ENCODE results near the gene ASB8. TPM values are rescaled to one million over a fixed set of nuclear protein-coding genes. Genes with fewer than 3 reads are reported as not detected.
A peak's percentile ranks its signal among the peaks of the same experiment; 100 is the strongest.

The ASB8 gene
- total and polyA plus RNA-seq, 4 donors = 33.1 to 55.3 (median 46.0) TPM

GRCh38 chr12:48184549-48184922 lies 27.2 kb upstream of the ASB8 start:
- H3K36me3 ChIP-seq (ENCODE audit: control insufficient read depth, insufficient read depth, low read length) = no peaks in the 10 kb centered on the region
- under 1% methylated on average over 17 of the region's 20 CpGs for WGBS (ENCODE audit: insufficient coverage)
- no peaks in the 10 kb centered on the region for H3K9me3 ChIP-seq (ENCODE audit: control insufficient read depth, insufficient read depth, low read length)
- no peaks in the 10 kb centered on the region for H3K27me3 ChIP-seq (ENCODE audit: control insufficient read depth, insufficient read depth, low read length)
- DNase-seq (ENCODE audit: low read depth in 4 of 6, low spot score in 6 of 6) = no peak
- peaks cover 36% of the 10 kb centered on the region for H3K4me1 ChIP-seq (ENCODE audit: control insufficient read depth, insufficient read depth, low read length)
- peak overlapping the region; percentile 90 for H3K27ac ChIP-seq (ENCODE audit: low read depth, low read length)
- H3K4me3 ChIP-seq (ENCODE audit: low read depth, low read length) = peak overlapping the region; percentile 79

- 0% methylated on average over 54 of the region's 61 CpGs for WGBS (ENCODE audit: insufficient coverage)
- H3K27ac ChIP-seq (ENCODE audit: low read depth, low read length) = peak overlapping the region; percentile 90
- peak in 1 of 6 donors; percentile 64 for DNase-seq (ENCODE audit: low read depth in 4 of 6, low spot score in 6 of 6)
- H3K27me3 ChIP-seq (ENCODE audit: control insufficient read depth, insufficient read depth, low read length) = no peaks in the 10 kb centered on the region
- no peaks in the 10 kb centered on the region for H3K9me3 ChIP-seq (ENCODE audit: control insufficient read depth, insufficient read depth, low read length)
- H3K4me1 ChIP-seq (ENCODE audit: control insufficient read depth, insufficient read depth, low read length) = peaks cover 36% of the 10 kb centered on the region
- H3K4me3 ChIP-seq (ENCODE audit: low read depth, low read length) = peak overlapping the region; percentile 79
- H3K36me3 ChIP-seq (ENCODE audit: control insufficient read depth, insufficient read depth, low read length) = no peaks in the 10 kb centered on the region
These were observed 26.7 kb upstream of the ASB8 start for GRCh38 chr12:48183876-48184548.

- H3K4me1 ChIP-seq (ENCODE audit: control insufficient read depth, insufficient read depth, low read length) = peaks cover 36% of the 10 kb centered on the region
- DNase-seq (ENCODE audit: low read depth in 4 of 6, low spot score in 6 of 6) = peak; percentile 89 to 99 (median 92)
- no peaks in the 10 kb centered on the region for H3K27me3 ChIP-seq (ENCODE audit: control insufficient read depth, insufficient read depth, low read length)
- H3K27ac ChIP-seq (ENCODE audit: low read depth, low read length) = peak within 1 kb of the TSS; percentile 90
- H3K4me3 ChIP-seq (ENCODE audit: low read depth, low read length) = peak within 1 kb of the TSS; percentile 79
- no peaks in the 10 kb centered on the region for H3K9me3 ChIP-seq (ENCODE audit: control insufficient read depth, insufficient read depth, low read length)
- no peaks in the 10 kb centered on the region for H3K36me3 ChIP-seq (ENCODE audit: control insufficient read depth, insufficient read depth, low read length)
- under 1% methylated on average over 61 of the region's 61 CpGs for WGBS (ENCODE audit: insufficient coverage)
These were observed 26.0 kb upstream of the ASB8 start, which contains the start of gene CCDC184 for GRCh38 chr12:48183091-48183875. Gene CCDC184, plus strand, starts transcription at chr12:48183644. Its CDS starts 479 bp downstream, at chr12:48184123.

- H3K27ac ChIP-seq (ENCODE audit: low read depth, low read length) = peak overlapping the region; percentile 90
- H3K9me3 ChIP-seq (ENCODE audit: control insufficient read depth, insufficient read depth, low read length) = no peaks in the 10 kb centered on the region
- no peaks in the 10 kb centered on the region for H3K36me3 ChIP-seq (ENCODE audit: control insufficient read depth, insufficient read depth, low read length)
- WGBS (ENCODE audit: insufficient coverage) = 0% methylated on average over 2 of the region's 7 CpGs
- peaks cover 33% of the 10 kb centered on the region for H3K4me1 ChIP-seq (ENCODE audit: control insufficient read depth, insufficient read depth, low read length)
- H3K4me3 ChIP-seq (ENCODE audit: low read depth, low read length) = peak overlapping the region; percentile 79
- no peak for DNase-seq (ENCODE audit: low read depth in 4 of 6, low spot score in 6 of 6)
- H3K27me3 ChIP-seq (ENCODE audit: control insufficient read depth, insufficient read depth, low read length) = no peaks in the 10 kb centered on the region
These were observed 25.3 kb upstream of the ASB8 start for GRCh38 chr12:48182631-48183030.

- 93% methylated on average over 2 of the region's 2 CpGs for WGBS (ENCODE audit: insufficient coverage)
- H3K27me3 ChIP-seq (ENCODE audit: control insufficient read depth, insufficient read depth, low read length) = no peaks in the 10 kb centered on the region
These were observed 23.7 kb upstream of the ASB8 start for GRCh38 chr12:48180857-48181495.

GRCh38 chr12:48180424-48180823 lies 23.1 kb upstream of the ASB8 start:
- H3K27me3 ChIP-seq (ENCODE audit: control insufficient read depth, insufficient read depth, low read length) = no peaks in the 10 kb centered on the region
- 100% methylated on average over 1 of the region's 1 CpG for WGBS (ENCODE audit: insufficient coverage)

More at GRCh38 chr12:48180857-48181495, 23.7 kb upstream of the ASB8 start:
- Histone ChIP-seq H3K4me3 (ENCODE audit: low read depth, low read length) (no peak overlapping the region), H3K9me3 (ENCODE audit: control insufficient read depth, insufficient read depth, low read length) (no peaks in the 10 kb centered on the region), H3K4me1 (ENCODE audit: control insufficient read depth, insufficient read depth, low read length) (peaks cover 27% of the 10 kb centered on the region), H3K36me3 (ENCODE audit: control insufficient read depth, insufficient read depth, low read length) (no peaks in the 10 kb centered on the region), H3K27ac (ENCODE audit: low read depth, low read length) (no peak overlapping the region)
- DNase-seq (ENCODE audit: low read depth in 4 of 6, low spot score in 6 of 6) = no peak

GRCh38 chr12:48179466-48179865 lies 22.2 kb upstream of the ASB8 start:
- H3K27me3 ChIP-seq (ENCODE audit: control insufficient read depth, insufficient read depth, low read length) = no peaks in the 10 kb centered on the region
- DNase-seq (ENCODE audit: low read depth in 4 of 6, low spot score in 6 of 6) = no peak
- H3K4me1 ChIP-seq (ENCODE audit: control insufficient read depth, insufficient read depth, low read length) = peaks cover 14% of the 10 kb centered on the region
- no peaks in the 10 kb centered on the region for H3K36me3 ChIP-seq (ENCODE audit: control insufficient read depth, insufficient read depth, low read length)
- no peak overlapping the region for H3K27ac ChIP-seq (ENCODE audit: low read depth, low read length)
- H3K4me3 ChIP-seq (ENCODE audit: low read depth, low read length) = no peak overlapping the region
- H3K9me3 ChIP-seq (ENCODE audit: control insufficient read depth, insufficient read depth, low read length) = no peaks in the 10 kb centered on the region
- no CpG with 5 or more reads among the region's 1 CpG for WGBS (ENCODE audit: insufficient coverage)

More at GRCh38 chr12:48180424-48180823, 23.1 kb upstream of the ASB8 start:
- Histone ChIP-seq H3K27ac (ENCODE audit: low read depth, low read length) (no peak overlapping the region), H3K4me3 (ENCODE audit: low read depth, low read length) (no peak overlapping the region), H3K4me1 (ENCODE audit: control insufficient read depth, insufficient read depth, low read length) (peaks cover 21% of the 10 kb centered on the region), H3K9me3 (ENCODE audit: control insufficient read depth, insufficient read depth, low read length) (no peaks in the 10 kb centered on the region), H3K36me3 (ENCODE audit: control insufficient read depth, insufficient read depth, low read length) (no peaks in the 10 kb centered on the region)
- no peak for DNase-seq (ENCODE audit: low read depth in 4 of 6, low spot score in 6 of 6)

- no peak overlapping the region for H3K4me3 ChIP-seq (ENCODE audit: low read depth, low read length)
- H3K27ac ChIP-seq (ENCODE audit: low read depth, low read length) = no peak overlapping the region
- H3K36me3 ChIP-seq (ENCODE audit: control insufficient read depth, insufficient read depth, low read length) = no peaks in the 10 kb centered on the region
- H3K27me3 ChIP-seq (ENCODE audit: control insufficient read depth, insufficient read depth, low read length) = no peaks in the 10 kb centered on the region
- H3K9me3 ChIP-seq (ENCODE audit: control insufficient read depth, insufficient read depth, low read length) = no peaks in the 10 kb centered on the region
- no CpG with 5 or more reads among the region's 4 CpGs for WGBS (ENCODE audit: insufficient coverage)
- H3K4me1 ChIP-seq (ENCODE audit: control insufficient read depth, insufficient read depth, low read length) = peaks cover 4% of the 10 kb centered on the region
- no peak for DNase-seq (ENCODE audit: low read depth in 4 of 6, low spot score in 6 of 6)
These were observed 20.7 kb upstream of the ASB8 start for GRCh38 chr12:48177982-48178381.

- no peaks in the 10 kb centered on the region for H3K36me3 ChIP-seq (ENCODE audit: control insufficient read depth, insufficient read depth, low read length)
- H3K27me3 ChIP-seq (ENCODE audit: control insufficient read depth, insufficient read depth, low read length) = no peaks in the 10 kb centered on the region
- DNase-seq (ENCODE audit: low read depth in 4 of 6, low spot score in 6 of 6) = no peak
- H3K27ac ChIP-seq (ENCODE audit: low read depth, low read length) = no peak overlapping the region
- no peaks in the 10 kb centered on the region for H3K9me3 ChIP-seq (ENCODE audit: control insufficient read depth, insufficient read depth, low read length)
- no peaks in the 10 kb centered on the region for H3K4me1 ChIP-seq (ENCODE audit: control insufficient read depth, insufficient read depth, low read length)
- H3K4me3 ChIP-seq (ENCODE audit: low read depth, low read length) = no peak overlapping the region
These were observed 19.1 kb upstream of the ASB8 start for GRCh38 chr12:48176417-48176751.

Measured in spinal cord (tissue), 10 donors.